Activated CD4-positive, alpha-beta T cell treated with anti-CD3 and anti-CD28 coated beads, Interleukin-2, Interleukin-6, amounts not matched to agents 100 ng/mL and 50 ng/mL, durations not matched to agents 16 hours and 8 hours (primary cell): Measurements from ENCODE around the gene PCCA.
"Not testable (repeated sequence)": the region's sequence is repeated elsewhere in the genome, so short reads cannot be mapped to it uniquely, and the experiment has no call there.

Experiments
- DNase-seq: peaks from one replicate; pipeline ENCODE4 v3.0.0-alpha.2; 2020

PCCA gene, protein sequence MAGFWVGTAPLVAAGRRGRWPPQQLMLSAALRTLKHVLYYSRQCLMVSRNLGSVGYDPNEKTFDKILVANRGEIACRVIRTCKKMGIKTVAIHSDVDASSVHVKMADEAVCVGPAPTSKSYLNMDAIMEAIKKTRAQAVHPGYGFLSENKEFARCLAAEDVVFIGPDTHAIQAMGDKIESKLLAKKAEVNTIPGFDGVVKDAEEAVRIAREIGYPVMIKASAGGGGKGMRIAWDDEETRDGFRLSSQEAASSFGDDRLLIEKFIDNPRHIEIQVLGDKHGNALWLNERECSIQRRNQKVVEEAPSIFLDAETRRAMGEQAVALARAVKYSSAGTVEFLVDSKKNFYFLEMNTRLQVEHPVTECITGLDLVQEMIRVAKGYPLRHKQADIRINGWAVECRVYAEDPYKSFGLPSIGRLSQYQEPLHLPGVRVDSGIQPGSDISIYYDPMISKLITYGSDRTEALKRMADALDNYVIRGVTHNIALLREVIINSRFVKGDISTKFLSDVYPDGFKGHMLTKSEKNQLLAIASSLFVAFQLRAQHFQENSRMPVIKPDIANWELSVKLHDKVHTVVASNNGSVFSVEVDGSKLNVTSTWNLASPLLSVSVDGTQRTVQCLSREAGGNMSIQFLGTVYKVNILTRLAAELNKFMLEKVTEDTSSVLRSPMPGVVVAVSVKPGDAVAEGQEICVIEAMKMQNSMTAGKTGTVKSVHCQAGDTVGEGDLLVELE

DNA sequence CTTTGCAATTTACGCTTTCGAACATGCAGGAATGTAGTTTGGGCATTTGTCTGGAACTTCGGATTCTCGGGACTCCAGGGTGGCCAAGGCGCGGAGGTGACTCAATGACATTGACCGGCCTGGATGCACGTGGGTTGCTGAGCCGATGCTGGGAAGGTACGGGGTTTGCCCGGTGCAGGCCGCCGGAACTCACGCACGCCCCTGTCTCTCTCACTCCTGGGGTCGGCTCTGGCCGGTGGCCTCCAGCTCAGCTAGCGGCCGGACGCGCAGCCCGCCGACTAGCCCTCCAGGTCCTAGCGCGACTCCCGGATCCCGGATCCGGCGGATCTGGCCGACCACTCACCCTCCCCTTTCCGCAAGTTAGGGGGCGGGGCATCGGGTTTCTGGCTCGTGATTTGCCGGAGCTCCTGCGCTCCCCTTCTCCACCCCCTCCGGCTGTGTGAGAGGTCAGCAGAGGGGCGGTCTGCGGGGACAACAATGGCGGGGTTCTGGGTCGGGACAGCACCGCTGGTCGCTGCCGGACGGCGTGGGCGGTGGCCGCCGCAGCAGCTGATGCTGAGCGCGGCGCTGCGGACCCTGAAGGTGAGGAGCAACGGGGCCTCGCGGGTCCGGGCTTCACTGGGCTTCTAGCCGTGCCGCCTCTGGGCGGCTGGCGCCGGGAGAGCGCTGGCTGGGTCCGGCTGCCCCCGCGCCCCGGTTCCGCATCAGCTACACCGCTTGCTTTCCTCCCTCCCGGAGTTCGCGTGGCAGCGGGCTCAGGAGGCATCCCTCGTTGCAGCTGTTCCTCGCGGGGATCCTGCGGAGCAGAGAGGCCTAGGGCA, at the start of gene PCCA:
Gene PCCA, plus strand, starts transcription at position 450 of the 821 bp plus-strand sequence. Its CDS starts 28 bp downstream, at position 478.
- peak; percentile 93 for DNase-seq

DNA sequence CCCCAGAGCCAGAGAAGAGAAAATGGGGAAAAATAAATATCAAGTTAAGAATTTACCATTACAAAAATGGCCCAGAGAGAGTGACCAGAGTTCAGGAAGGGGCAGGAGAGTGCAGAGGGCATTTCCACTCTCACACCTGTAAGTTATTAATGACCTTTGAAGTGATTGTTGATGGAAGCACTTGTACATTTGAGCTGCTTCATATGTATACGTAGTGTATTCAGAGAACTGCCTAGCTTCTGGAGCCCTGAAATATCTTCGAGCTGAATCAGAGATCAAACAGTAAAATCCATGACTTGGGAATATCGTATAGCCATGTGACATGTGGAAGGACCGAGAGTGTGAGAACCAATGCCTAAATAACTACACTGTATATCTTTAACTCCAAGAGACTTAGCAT, 49.2 kb upstream of the PCCA start:
- no peak for DNase-seq

GRCh38 chr13:100040196-100040595, 48.7 kb upstream of the PCCA start:
- no peak for DNase-seq

GRCh38 chr13:100044936-100045335, 44.0 kb upstream of the PCCA start:
- no peak for DNase-seq

DNA sequence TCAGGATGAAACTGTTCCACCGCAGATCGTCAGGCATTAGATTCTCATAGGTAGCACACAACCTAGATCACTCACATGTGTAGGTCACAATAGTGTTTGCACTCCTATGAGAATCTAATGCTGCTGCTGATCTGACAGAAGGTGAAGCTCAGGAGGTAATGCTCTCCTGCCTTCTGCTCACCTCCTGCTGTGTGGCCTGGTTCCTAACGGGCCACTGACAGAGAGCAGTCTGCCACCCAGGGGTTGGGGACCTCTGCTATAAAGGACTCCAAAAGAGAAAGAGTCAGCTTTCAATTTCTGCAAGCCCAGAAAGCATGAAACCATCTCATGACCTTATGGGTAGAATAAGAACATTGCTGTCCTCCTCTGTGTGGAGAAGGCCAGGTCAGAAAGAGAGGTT, 43.5 kb upstream of the PCCA start:
- no peak for DNase-seq

GRCh38 chr13:100051070-100051469, 37.8 kb upstream of the PCCA start:
- DNase-seq = no peak

DNA sequence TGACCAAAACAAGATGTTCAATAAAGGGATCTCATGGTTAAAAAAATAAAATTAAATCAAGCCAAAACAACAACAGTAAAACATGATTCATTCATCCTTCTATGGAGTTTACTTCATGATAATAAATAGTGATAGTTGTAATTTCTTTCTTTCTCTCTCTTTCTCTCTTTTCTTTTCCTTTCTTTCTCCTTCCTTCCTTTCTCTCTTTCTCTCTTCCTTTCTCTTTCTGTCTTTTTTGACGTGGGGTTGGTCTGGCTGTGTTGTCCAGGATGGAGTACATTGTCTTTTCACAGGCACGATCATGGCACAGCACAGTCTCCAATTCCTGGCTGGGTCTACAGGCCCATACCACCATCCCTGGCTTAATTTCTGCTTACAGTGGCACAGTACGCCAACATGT, 29.1 kb upstream of the PCCA start:
- no peak for DNase-seq

DNA sequence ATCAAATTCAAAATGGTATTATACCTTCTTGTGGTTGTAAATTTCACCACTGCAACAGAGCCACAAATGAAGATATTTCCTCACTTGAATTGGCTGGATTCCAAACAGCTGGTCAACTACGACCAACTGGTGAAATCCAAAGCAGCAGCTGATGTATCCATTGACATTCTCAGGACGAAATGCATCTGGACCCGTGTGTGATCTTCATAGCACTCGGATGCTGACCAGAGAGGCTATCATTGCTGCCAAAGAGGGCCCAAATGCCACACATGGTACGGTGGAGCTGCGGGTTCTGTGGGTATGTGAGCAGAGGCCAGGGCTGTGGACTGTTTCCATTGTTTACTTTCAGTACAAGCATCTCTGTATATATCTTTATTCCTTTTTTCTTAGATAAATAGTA, 25.6 kb upstream of the PCCA start:
- no peak for DNase-seq

DNA sequence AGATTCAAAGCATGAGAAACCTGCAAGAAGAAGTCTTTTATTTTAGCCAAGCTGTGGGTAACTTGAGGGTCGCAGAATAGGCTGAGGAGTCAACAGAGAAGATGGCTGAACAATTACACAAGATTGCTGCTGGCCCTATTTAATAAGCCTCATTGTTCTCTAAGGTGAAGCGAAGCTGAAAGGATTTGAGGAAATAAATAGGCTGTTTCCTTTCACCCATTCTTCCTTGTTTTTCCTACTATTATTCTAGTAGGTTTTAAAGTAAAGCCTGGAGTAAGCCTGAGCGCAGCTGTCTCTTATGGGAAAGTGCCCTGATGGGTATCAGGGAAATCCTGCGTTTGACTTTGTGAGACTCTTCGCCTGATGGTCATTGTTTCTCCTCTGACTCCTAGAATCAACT, 25.0 kb upstream of the PCCA start:
- DNase-seq = no peak

DNA sequence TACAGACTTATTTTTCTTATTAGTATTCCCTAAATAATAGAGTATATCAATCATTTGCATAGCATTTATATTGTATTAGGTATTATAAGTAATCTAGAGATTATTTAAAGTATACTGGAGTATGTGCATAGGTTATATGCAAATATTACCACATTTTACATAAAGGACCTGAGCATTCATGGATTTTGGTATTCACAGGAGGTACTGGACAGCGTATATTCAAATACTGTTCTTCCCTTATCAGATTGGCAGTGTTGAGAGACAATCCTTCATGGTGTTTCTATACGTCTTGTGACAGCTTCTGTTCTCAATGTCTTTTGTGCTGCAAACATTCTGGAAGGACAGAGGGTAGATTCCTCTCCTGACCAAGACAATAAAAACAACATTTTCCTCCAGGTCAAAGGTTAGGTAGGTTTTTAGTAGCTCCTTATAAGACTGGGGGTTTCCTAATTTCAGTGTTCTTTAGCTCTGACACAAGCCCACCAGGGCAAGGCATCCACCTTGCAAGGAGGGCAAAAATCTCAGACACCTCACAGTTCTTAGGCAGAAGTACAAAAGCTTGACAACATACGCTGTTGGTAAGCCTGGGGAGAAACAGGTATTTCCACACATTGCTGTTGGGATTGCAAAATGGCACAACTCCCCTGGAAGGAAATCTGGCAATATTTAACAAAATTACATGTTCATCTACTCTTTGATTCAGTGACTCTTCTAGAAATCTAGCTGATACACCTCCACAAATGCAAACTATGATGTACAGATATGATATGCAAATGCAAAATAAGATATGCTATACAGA, 20.6 kb upstream of the PCCA start:
- DNase-seq = no peak

DNA sequence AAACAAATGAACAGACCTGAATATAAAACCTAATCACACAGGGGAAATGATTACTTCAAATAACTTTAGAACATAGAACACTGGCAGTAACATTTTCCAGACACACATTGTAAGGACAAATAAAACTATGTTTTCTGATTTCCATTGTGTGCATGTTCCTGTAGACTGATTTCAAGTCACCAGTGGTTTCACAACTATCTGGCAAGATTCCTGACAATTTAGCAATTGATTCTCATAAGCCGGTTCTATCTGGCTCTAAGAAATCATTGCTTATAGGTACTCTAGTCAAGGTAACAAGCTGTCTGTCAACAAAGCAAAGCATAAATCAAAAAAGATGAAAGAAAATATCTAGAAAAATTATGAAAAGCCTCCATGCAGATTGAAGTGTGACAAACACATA, 19.6 kb upstream of the PCCA start:
- no peak for DNase-seq

GRCh38 chr13:100075700-100076587, 12.9 kb upstream of the PCCA start:
- DNase-seq = no peak

DNA sequence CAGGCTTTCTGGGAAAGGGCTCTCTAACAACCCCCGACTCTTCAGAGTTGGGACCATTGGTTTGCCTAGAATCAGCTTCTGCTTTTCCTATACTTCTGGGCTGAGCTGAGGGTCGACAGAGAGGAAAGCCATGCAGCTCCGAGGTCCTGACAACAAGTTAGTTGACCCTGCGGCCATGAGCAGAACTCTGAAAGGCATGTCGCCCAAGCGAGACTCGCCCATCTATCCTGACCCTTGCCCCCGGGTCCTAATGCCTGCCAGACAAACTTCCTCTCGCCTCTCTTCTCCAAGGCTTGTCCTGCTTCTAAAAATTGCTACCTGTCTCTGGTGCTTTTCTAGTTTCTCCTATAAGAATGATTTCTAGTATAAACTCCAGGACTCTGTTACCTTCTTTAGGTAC, 9.9 kb upstream of the PCCA start:
- not testable (repeated sequence) for DNase-seq

DNA sequence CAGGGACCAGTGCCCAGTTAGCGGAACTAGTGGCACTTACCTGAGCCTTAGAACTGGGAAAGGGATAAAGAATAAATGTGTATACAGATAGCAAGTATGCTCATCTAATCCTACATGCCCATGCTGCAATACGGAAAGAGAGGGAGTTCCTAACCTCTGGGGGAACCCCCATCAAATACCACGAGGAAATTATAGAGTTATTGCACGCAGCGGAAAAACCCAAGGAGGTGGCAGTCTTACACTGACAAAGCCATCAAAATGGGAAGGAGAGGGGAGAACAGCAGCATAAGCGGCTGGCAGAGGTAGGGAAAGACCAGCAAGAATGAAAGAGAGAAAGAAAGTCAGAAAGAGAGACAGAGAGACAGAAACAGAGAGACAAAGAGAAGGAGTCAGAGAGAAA, 5.5 kb upstream of the PCCA start:
- DNase-seq = not testable (repeated sequence)

DNA sequence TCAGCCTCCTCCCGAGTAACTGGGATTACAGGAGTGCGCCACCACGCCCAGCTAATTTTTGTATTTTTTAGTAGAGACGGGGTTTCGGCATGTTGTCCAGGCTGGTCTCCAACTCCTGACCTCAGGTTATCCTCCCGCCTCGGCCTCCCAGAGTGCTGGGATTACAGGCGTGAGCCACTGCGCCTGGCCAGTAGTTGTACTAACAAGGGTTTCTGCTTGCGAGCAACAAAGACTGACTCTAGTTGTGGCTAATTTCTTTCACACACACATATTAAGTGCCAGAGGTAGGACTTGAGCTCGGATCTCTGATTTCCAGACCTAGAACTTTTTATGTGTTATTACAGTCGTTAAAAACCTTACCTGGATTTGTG, 635 bp upstream of the PCCA start:
- DNase-seq = peak; percentile 1

DNA sequence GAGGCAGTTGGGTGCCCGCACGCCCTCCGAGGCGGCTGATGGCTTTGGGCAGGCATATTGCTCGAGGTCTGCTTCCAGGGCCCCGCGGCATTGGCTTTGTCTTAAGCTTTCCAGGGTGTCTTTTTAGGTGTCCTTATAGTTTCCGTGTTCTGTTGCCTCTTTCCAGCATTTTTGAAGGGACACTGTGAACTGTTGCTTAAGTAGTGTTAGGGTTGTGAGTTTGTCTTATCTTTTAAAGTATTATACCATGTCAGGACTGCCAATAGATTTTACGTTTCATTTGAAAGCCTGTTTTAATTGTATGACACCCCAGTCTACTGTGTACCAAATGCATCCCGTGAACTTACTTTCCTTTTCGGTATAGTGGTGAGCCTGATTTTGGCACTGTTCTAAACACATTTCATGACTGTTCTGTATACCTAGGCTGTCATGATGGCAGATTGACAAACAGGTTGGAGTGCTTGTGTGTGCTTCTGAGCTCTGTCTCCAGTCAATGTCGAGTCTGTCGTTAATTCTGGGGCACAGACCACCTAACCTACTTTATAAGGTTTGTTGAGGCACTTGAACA, 656 bp downstream of the PCCA start:
- peak; percentile 28 for DNase-seq

DNA sequence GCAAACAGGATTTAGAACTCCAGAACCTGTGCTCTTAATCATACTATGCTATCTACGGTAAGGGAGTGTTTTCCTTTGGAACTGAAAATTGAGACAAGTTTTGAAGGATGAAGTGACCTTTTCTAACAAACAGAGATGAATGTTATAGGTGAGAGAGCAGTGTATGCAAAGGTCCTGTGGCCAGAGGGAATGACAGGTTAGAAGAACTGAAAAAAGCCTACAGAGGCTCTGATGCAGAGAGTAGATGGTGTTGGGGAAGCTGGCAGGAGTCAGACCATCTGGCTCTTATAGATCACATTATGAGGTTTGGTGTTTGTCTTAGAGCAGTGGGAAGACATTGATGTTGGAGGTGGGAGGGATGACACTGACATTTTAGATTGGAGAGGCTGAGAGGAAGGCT, 2.0 kb downstream of the PCCA start:
- DNase-seq = no peak

GRCh38 chr13:100091391-100091790, 2.5 kb downstream of the PCCA start:
- no peak for DNase-seq

- DNase-seq = not testable (repeated sequence)
Measured at GRCh38 chr13:100092273-100092672, 3.4 kb downstream of the PCCA start.

DNA sequence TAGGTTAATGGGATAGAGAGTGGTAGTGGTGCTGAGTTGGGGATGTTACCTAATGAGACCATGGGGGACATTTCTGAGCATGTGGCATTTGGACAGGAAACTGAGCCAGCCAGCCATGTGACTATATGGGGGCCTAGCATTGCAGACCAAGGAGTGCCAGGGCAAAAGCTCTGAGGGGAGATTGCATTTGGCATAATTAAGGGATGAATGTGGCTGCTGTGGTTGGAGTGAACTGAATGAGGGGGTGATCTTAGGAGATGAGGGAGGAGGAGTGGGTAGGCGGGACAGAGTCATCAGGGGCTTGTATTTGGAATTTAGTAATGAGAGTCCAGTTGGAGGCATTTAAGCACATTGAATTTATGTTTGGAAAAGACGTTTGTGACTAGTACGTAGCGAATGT, 6.6 kb downstream of the PCCA start:
- no peak for DNase-seq

GRCh38 chr13:100096526-100096925, 7.6 kb downstream of the PCCA start:
- no peak for DNase-seq
